Neural crest cell (in vitro differentiated cells): Measurements from ENCODE around the gene TGFBR3. TPM values are rescaled to one million over a fixed set of nuclear protein-coding genes. Genes with fewer than 3 reads are reported as not detected.

Source experiments
- DNase-seq: peaks from one replicate; pipeline ENCODE4 v3.0.0; 2021; ENCODE audit warnings: low read depth, mixed read lengths, low spot score
- H3K27ac Mint-ChIP-seq: one replicate; pipeline ENCODE4 v1.8.0; 2021; ENCODE audit warnings: mild to moderate bottlenecking, mixed read lengths; ENCODE audit not compliant: unreplicated experiment
- H3K27me3 Mint-ChIP-seq: 2 replicates; pipeline ENCODE4 v1.8.0; 2021; ENCODE audit warnings: low read depth, mild to moderate bottlenecking, mixed read lengths
- H3K36me3 Mint-ChIP-seq: 2 replicates; pipeline ENCODE4 v1.8.0; 2021; ENCODE audit warnings: low read depth, mild to moderate bottlenecking, mixed read lengths
- H3K4me1 Mint-ChIP-seq: 2 replicates; pipeline ENCODE4 v1.8.0; 2021; ENCODE audit warnings: mixed read lengths
- H3K4me3 Mint-ChIP-seq: one replicate; pipeline ENCODE4 v1.8.0; 2021; ENCODE audit warnings: mild to moderate bottlenecking, mixed read lengths
- H3K9me3 Mint-ChIP-seq: 2 replicates; pipeline ENCODE4 v1.8.0; 2021; ENCODE audit warnings: mixed read lengths
- total RNA-seq: library from RNA; stranded (reverse); gene quantifications from 2 replicates; pipeline ENCODE4 v1.2.1, GENCODE V29; 2021
- TF ChIP-seq, protein P1 (sequence below): fragments of 200-600 bp; sonication (generic); conservative IDR thresholded peaks from 2 replicates; pipeline ENCODE4 v1.5.0; 2021; ENCODE audit warnings: antibody characterized with exemption, mild to moderate bottlenecking

The TGFBR3 gene
- total RNA-seq, 1 donor from 2014 or later: 15.1 TPM

DNA sequence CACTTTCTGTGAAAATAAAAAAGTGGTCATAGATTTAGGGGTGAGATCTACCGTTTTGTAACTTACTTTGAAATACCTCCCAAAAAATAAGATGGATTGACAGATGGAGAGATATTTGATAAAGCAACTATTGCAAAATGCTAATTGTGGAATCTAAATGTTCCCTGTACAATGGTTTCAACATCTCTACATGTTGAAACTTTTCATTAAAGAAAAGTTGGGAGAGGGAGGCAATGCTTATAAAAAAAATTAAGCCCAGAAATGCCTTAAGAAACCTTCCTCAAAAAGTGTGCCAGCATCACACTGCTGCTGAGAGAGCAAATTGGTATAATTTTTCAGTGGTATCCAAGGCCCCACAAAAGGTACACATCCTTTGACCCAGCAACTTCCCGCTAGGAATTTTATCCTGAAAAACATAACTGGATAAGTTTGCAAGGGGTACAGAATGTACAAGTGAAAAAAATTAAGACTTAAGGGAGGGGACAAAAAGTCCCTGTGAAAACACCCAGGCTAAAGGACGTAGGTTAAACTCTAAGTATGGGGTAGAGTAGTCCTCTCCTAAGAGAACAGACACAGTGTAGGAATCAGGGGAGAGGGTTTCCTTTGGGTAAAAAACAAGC, 84.3 kb downstream of the TGFBR3 start:
- Mint-ChIP-seq H3K4me1 (peaks cover 24% of the 10 kb centered on the region), H3K9me3 (no peaks in the 10 kb centered on the region), H3K36me3 (peaks cover 3% of the 10 kb centered on the region), H3K4me3 (no peak overlapping the region), H3K27me3 (no peaks in the 10 kb centered on the region), H3K27ac (no peak overlapping the region)
- TF ChIP-seq, protein P1, sequence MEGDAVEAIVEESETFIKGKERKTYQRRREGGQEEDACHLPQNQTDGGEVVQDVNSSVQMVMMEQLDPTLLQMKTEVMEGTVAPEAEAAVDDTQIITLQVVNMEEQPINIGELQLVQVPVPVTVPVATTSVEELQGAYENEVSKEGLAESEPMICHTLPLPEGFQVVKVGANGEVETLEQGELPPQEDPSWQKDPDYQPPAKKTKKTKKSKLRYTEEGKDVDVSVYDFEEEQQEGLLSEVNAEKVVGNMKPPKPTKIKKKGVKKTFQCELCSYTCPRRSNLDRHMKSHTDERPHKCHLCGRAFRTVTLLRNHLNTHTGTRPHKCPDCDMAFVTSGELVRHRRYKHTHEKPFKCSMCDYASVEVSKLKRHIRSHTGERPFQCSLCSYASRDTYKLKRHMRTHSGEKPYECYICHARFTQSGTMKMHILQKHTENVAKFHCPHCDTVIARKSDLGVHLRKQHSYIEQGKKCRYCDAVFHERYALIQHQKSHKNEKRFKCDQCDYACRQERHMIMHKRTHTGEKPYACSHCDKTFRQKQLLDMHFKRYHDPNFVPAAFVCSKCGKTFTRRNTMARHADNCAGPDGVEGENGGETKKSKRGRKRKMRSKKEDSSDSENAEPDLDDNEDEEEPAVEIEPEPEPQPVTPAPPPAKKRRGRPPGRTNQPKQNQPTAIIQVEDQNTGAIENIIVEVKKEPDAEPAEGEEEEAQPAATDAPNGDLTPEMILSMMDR: no peak
- no peak for DNase-seq

DNA sequence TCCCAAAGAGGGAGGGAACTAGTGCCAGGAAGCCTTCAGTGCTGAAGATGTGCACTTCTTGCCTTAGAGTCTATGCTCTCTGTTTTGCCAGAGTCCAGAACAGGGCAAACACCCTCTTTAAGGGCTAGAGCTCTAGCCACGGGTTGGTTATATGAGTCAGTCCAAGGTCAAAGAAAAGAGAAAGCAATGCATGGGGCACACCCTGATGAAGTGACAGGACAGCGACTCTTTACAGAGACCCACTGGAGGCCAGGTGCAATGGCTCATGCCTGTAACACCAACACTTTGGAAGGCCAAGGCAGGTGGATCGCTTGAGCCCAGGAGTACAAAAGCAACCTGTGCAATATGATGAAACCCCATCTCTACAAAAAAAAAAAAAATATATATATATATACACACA, 86.1 kb downstream of the TGFBR3 start:
- Mint-ChIP-seq H3K36me3 (peaks cover 13% of the 10 kb centered on the region), H3K27ac (no peak overlapping the region), H3K4me3 (no peak overlapping the region), H3K27me3 (no peaks in the 10 kb centered on the region), H3K4me1 (peaks cover 17% of the 10 kb centered on the region), H3K9me3 (no peaks in the 10 kb centered on the region)
- TF ChIP-seq, protein P1: no peak
- no peak for DNase-seq

- TF ChIP-seq, protein P1: no peak
- H3K27ac Mint-ChIP-seq: no peak overlapping the region
- DNase-seq: no peak
- H3K4me1 Mint-ChIP-seq: peaks cover 13% of the 10 kb centered on the region
- H3K9me3 Mint-ChIP-seq: peaks cover 2% of the 10 kb centered on the region
- H3K36me3 Mint-ChIP-seq: peaks cover 18% of the 10 kb centered on the region
- no peaks in the 10 kb centered on the region for H3K27me3 Mint-ChIP-seq
- H3K4me3 Mint-ChIP-seq: no peak overlapping the region
Observed at GRCh38 chr1:91799159-91799558, 86.8 kb downstream of the TGFBR3 start.

DNA sequence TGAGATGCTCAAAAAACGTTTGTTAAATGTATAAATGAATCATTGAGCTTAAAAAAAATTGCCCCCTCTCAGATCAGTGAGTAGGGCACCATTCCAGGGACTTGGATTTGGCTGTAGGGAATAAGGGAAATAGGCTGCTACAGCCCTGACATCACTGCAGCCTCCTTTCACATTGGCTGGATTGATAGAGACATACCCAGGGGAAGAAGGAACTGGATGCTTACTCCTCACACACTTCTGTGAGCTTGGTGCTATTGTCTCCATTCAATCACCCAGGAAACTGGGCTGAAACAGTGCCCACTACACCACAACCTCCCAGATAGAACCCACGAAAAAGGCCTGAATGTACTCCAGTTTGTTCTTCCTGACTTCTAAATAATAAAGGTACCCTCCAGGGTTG, 87.2 kb downstream of the TGFBR3 start:
- no peak for DNase-seq
- Mint-ChIP-seq H3K4me1 (peaks cover 10% of the 10 kb centered on the region), H3K36me3 (peaks cover 17% of the 10 kb centered on the region), H3K27me3 (no peaks in the 10 kb centered on the region), H3K9me3 (peaks cover 2% of the 10 kb centered on the region), H3K27ac (no peak overlapping the region), H3K4me3 (no peak overlapping the region)
- TF ChIP-seq, protein P1: no peak

- Mint-ChIP-seq H3K27me3 (no peaks in the 10 kb centered on the region), H3K4me1 (peaks cover 8% of the 10 kb centered on the region), H3K36me3 (peaks cover 15% of the 10 kb centered on the region), H3K9me3 (peaks cover 2% of the 10 kb centered on the region), H3K27ac (no peak overlapping the region), H3K4me3 (no peak overlapping the region)
- TF ChIP-seq, protein P1: no peak
- no peak for DNase-seq
Observed at GRCh38 chr1:91798241-91798648, 87.7 kb downstream of the TGFBR3 start.
